HepG2 (cell line): Measurements from ENCODE around the gene ARSB. TPM values are rescaled to one million over a fixed set of nuclear protein-coding genes. Genes with fewer than 3 reads are reported as not detected.

ENCODE experiments used
- AHDC1 ChIP-seq: sonication (generic); formaldehyde crosslinking; IDR thresholded peaks from 2 replicates; pipeline ENCODE4 v1.5.1; 2020; ENCODE audit warnings: mild to moderate bottlenecking, missing genetic modification reagents, borderline replicate concordance
- BCL6 ChIP-seq: IDR thresholded peaks from 2 replicates; pipeline ENCODE4 v1.6.1; 2016; ENCODE audit warnings: missing genetic modification reagents, missing compliant biosample characterization
- EP300 ChIP-seq, 3 experiments: sonication (generic) in 1 of 3; formaldehyde crosslinking in 1 of 3; IDR thresholded peaks; 2 replicates each; pipeline versions ENCODE4 v1.5.1 to v1.6.1; 2011 to 2020; ENCODE audit warnings: low read depth in 2 of 3, low read length in 2 of 3, borderline replicate concordance in 1 of 3, improper control_type of control experiment in 1 of 3, mild to moderate bottlenecking in 1 of 3, missing genetic modification reagents in 1 of 3, moderate library complexity in 1 of 3
- FOXA3 ChIP-seq: IDR thresholded peaks from 2 replicates; pipeline ENCODE4 v1.6.1; 2016; ENCODE audit warnings: missing genetic modification reagents, missing compliant biosample characterization
- HDAC1 ChIP-seq: sonication (generic); formaldehyde crosslinking; IDR thresholded peaks from 2 replicates; pipeline ENCODE4 v1.5.1; 2020; ENCODE audit warnings: mild to moderate bottlenecking, missing genetic modification reagents
- HHEX ChIP-seq: IDR thresholded peaks from 2 replicates; pipeline ENCODE4 v1.6.1; 2016; ENCODE audit warnings: control low read depth
- MIXL1 ChIP-seq: IDR thresholded peaks from 2 replicates; pipeline ENCODE4 v1.6.1; 2016
- MYPOP ChIP-seq: sonication (generic); formaldehyde crosslinking; IDR thresholded peaks from 2 replicates; pipeline ENCODE4 v1.8.1; 2023; ENCODE audit warnings: mild to moderate bottlenecking, moderate library complexity, missing genetic modification reagents
- NCOA2 ChIP-seq: sonication (generic); formaldehyde crosslinking; IDR thresholded peaks from 2 replicates; pipeline ENCODE4 v1.8.0; 2022; ENCODE audit warnings: inconsistent platforms
- NFRKB ChIP-seq: fragments of 450-650 bp; IDR thresholded peaks from 2 replicates; pipeline ENCODE4 v1.6.1; 2017
- NR2F2 ChIP-seq: IDR thresholded peaks from 2 replicates; pipeline ENCODE4 v1.6.1; 2012; ENCODE audit warnings: low read depth, inconsistent platforms, borderline replicate concordance
- SRSF9 ChIP-seq: fragments of 200-400 bp; formaldehyde crosslinking; IDR thresholded peaks from 2 replicates; pipeline ENCODE4 v1.6.1; 2018; ENCODE audit warnings: borderline replicate concordance, mild to moderate bottlenecking, low read depth, low read length; ENCODE audit not compliant: insufficient read depth, poor library complexity, severe bottlenecking
- TMF1 ChIP-seq: sonication (generic); formaldehyde crosslinking; IDR thresholded peaks from 2 replicates; pipeline ENCODE4 v1.8.1; 2022; ENCODE audit warnings: low read depth, missing genetic modification reagents
- ZBTB7A ChIP-seq: sonication (generic); formaldehyde crosslinking; IDR thresholded peaks from 2 replicates; pipeline ENCODE4 v1.8.0; 2022; ENCODE audit warnings: mild to moderate bottlenecking, missing genetic modification reagents
- ZNF609 ChIP-seq: sonication (generic); formaldehyde crosslinking; IDR thresholded peaks from 2 replicates; pipeline ENCODE4 v1.4.0; 2020; ENCODE audit warnings: mild to moderate bottlenecking, missing genetic modification reagents, borderline replicate concordance
- ZNF878 ChIP-seq: sonication (generic); formaldehyde crosslinking; IDR thresholded peaks from 2 replicates; pipeline ENCODE4 v1.8.1; 2023; ENCODE audit warnings: mild to moderate bottlenecking, missing genetic modification reagents, moderate library complexity
- polyA plus RNA-seq, 8 experiments: library from polyadenylated mRNA; depleted of rRNA in 3 of 8; stranded (reverse) in 7 of 8; unstranded in 1 of 8; fragments of >200 nt; fragmentation: Illumina TruSeq in 4 of 8; extraction: Trizol in 4 of 8; gene quantifications; 2 replicates each; pipeline versions ENCODE4 v1.2.1 to v1.2.3, GENCODE V29; 2011 to 2016; ENCODE audit warnings: low read depth in 4 of 8, missing spikeins in 1 of 8, mixed read lengths in 1 of 8; ENCODE audit not compliant: insufficient read depth in 1 of 8
- total RNA-seq, 5 experiments: library from RNA; depleted of rRNA; stranded (reverse); fragments of >200 nt; fragmentation: Illumina TruSeq; extraction: Trizol; gene quantifications; 2 replicates each; pipeline ENCODE4 v1.2.3, GENCODE V29; 2016; ENCODE audit warnings: low read depth in 1 of 5

ARSB gene
- total and polyA plus RNA-seq, 2 of the 13 experiments (the other 11 are each of a cell fraction or from before 2014, with no cell fraction given) = 52.6 to 66.4 TPM

- peak; percentile 96 for TF ChIP-seq ZNF609
- TF ChIP-seq NR2F2 = peak; percentile 56; the same call in 1 of the 2 replicates
- TF ChIP-seq ZNF878 (CRISPR knock-in tag) = no peak
- peak; percentile 90 for TF ChIP-seq MIXL1 (CRISPR knock-in tag)
- TF ChIP-seq AHDC1 (CRISPR knock-in tag) = peak; percentile 55; the same call in 1 of the 2 replicates
- TF ChIP-seq BCL6 (CRISPR knock-in tag) = peak; percentile 82
- TF ChIP-seq HDAC1 (CRISPR knock-in tag) = peak; percentile 55
- peak; percentile 94 for TF ChIP-seq HHEX (CRISPR knock-in tag)
- TF ChIP-seq FOXA3 (CRISPR knock-in tag) = peak; percentile 94
- TF ChIP-seq SRSF9 = no peak
- TF ChIP-seq TMF1 = no peak
- TF ChIP-seq NFRKB = no peak
- no peak for TF ChIP-seq MYPOP
- TF ChIP-seq NCOA2 (CRISPR knock-in tag) = peak; percentile 85
- TF ChIP-seq EP300 (IDR thresholded peaks at IDR 0.05; ENCODE audit: low read depth in 2 of 2, low read length in 2 of 2) = peak in 1 of 2 experiments; percentile 77; a peak in 2 of 4 replicates
- no peak for TF ChIP-seq EP300 (CRISPR knock-in tag; IDR thresholded peaks at IDR 0.05; ENCODE audit: borderline replicate concordance)
- no peak for TF ChIP-seq ZBTB7A (CRISPR knock-in tag)
These were observed 38.8 kb upstream of the ARSB start (continued) for GRCh38 chr5:79023947-79024346.
